Subcutaneous adipose tissue (tissue), 4 donors: ENCODE data around the gene GLT6D1. TPM values are rescaled to one million over a fixed set of nuclear protein-coding genes. Genes with fewer than 3 reads are reported as not detected.

ENCODE experiments used
- total RNA-seq, 4 donors: library from RNA; depleted of rRNA; stranded (reverse); fragments of >200 nt; gene quantifications; one replicate each; pipeline ENCODE4 v1.1.0, GENCODE V29; 2016
- TF ChIP-seq, protein P1 (sequence below): fragments of 450-650 bp; IDR thresholded peaks from one replicate; pipeline ENCODE4 v1.5.1; 2016; ENCODE audit warnings: low read depth, mild to moderate bottlenecking, control low read depth, antibody characterized with exemption, moderate library complexity

GLT6D1 gene
- total RNA-seq, 4 donors from 2014 or later: not detected

DNA sequence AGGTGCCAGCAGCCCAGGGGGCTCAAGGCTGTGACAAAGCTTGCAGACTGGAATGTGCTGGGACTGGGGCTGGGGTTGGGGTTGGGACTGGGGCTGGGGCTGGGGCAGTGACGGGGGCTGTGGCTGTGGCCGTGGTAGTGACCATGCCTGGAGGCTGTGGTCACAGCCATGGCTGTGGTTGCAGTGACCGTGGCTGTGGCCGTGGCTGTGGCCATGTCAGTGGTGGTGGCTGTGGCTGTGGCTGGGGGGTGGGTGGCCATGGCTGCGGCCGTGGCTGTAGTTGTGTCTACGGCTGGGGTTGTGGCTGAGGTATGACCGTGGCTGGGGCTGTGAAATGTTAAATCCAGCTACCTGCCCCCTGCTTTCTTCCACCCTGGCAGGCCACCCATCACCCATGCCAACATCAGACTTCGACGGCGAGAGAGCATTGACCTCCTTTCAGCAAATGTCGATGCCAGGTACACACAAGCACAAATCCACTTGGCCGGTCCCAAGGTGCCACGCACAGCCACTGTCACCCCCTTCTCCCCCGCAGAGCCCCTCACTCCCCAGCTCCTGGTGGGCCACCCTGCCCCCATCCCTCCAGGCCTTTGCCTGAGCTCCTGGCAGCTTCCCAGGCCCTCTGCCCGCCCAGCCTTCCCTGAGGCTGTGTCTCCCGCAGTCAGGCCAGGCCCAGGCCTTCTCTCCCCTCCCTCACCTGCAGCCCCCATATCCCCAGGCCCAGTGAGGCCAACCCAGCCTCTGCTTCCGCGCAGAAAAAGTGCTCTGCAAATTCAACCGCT is 39.1 kb upstream of the GLT6D1 start:
- TF ChIP-seq, protein P1, sequence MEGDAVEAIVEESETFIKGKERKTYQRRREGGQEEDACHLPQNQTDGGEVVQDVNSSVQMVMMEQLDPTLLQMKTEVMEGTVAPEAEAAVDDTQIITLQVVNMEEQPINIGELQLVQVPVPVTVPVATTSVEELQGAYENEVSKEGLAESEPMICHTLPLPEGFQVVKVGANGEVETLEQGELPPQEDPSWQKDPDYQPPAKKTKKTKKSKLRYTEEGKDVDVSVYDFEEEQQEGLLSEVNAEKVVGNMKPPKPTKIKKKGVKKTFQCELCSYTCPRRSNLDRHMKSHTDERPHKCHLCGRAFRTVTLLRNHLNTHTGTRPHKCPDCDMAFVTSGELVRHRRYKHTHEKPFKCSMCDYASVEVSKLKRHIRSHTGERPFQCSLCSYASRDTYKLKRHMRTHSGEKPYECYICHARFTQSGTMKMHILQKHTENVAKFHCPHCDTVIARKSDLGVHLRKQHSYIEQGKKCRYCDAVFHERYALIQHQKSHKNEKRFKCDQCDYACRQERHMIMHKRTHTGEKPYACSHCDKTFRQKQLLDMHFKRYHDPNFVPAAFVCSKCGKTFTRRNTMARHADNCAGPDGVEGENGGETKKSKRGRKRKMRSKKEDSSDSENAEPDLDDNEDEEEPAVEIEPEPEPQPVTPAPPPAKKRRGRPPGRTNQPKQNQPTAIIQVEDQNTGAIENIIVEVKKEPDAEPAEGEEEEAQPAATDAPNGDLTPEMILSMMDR: no peak

- TF ChIP-seq, protein P1: no peak
Measured at GRCh38 chr9:135677641-135678168, 38.4 kb upstream of the GLT6D1 start.

DNA sequence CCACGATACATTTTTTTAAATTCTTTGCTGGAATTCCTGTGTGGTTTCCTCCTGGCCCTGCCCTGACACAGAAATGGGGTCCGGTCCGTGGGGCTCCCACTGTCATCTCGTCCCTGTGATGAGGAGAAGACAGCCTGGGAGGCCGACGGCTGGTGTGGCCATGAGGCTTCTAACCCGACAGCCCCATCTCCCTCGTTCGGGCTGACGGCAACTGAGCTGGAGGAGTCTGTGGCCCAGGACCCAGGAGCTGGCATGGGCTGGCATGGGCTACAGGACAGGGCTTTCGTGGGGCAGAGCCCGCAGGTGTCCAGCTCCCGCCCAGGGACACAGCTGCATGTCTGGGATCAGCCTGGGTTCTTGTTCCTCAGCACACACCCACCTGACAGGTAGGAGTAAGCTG is 37.6 kb upstream of the GLT6D1 start:
- TF ChIP-seq, protein P1: no peak

DNA sequence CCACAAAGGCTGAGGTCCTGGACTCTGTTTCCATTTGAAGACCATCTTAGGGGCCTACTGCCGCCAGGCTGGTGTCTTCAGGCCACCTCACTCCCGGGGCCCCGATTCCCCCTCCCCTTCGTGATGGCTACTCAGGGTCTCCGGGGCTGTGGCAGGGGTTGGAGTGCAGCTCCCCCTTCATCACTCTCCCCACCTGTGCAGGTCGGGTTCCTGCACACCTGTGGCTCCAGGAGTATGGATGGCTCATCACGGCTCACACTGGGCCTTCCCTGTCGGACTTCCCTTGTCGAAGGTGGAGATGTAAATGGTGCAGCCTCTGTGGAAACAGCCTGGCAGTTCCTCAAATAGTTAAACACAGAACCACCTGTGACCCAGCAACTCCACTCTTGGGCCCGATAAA is 35.6 kb upstream of the GLT6D1 start:
- TF ChIP-seq, protein P1: no peak

DNA sequence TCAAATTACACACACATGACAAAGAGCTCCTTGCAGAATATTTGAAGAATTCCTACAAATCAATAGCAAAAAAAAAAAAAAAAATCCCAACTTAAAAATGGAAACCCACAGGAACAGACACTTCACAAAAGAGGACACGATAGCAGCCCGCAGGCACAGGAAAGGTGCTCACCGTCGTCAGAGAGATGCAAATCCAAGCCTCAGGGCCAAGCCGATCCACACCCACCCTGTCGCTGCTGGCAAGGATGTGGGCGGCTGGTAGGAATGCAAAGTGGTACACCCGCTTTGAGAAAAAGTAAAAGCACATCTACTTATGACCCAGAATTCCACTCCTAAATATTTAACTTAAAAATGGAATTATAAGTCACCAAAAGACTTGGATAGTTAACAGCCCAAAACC is 34.6 kb upstream of the GLT6D1 start:
- TF ChIP-seq, protein P1: no peak

DNA sequence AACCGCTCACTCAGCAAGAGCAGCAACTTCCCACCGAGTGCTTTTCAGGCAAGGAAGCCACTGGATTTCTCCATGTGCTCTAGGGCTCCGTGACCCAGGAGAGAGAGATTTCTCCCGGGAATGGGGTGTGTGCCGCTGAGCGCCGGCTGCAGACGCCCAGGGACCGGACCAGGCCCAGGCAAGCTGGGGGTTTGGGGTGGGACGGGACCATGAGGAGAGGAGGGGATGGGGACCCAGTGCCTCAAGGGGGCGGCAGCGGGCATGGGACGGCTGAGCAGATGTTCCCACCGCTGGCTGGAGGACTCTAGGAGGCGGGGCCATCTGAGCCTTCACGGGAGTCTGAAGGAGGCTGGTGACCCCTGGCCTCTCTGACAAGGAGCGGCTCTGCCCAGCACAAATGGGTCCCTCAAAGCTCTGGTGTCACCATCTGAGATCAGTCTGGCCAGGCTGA is 32.3 kb upstream of the GLT6D1 start:
- TF ChIP-seq, protein P1: no peak

DNA sequence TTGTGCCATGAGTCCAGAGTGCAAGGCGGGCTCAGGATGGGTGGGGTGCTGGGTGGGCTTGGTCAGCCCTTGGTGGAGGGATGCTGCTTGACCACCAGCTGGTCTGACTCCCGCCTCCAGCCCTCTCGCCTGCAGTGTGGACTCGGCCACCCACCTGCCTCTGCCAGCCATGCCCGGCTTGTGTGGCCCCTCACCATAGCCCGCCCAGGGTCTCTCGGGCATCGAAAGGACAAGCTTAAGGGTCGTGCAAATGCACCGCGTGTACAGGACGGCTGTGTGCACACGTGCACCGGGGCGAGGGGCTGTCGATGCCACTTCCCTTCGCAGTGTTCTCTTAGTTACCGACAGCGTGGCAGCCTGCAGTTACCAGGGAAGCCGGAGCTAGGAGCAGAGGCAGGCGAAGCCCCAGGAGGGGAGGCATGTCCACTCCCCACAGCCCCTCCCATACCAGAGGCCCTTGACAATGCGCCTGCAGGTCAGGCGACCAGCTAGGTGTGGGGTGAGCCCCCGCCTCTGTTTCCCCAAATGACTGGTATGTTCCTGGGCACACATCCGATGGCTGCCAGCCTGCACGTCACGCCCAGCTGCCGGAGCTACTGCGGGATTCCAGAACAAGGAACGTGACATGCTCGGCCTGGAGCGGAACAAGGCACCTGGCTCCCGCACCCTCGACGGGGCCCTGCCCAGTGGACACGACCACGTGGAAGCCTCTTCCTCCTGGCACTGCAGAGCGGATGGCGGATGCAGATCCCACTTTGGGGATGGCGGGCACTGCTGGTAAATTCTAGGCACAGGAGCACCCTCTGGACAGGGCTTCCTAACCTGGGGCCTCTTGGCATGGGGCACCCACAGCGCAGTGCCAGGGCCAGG is 31.6 kb upstream of the GLT6D1 start:
- TF ChIP-seq, protein P1: no peak
